Neutrophil (primary cell): ENCODE measurements around the gene PAQR5.

Experiments used
- H3K27ac ChIP-seq: fragments of 200-600 bp; sonication (generic); 2 replicates; pipeline ENCODE4 v1.5.1; 2016; ENCODE audit warnings: mild to moderate bottlenecking, moderate library complexity
- H3K27me3 ChIP-seq: fragments of 200-600 bp; sonication (generic); 2 replicates; pipeline ENCODE4 v1.6.0; 2016; ENCODE audit warnings: mild to moderate bottlenecking
- H3K36me3 ChIP-seq: fragments of 200-600 bp; sonication (generic); 2 replicates; pipeline ENCODE4 v1.5.1; 2017
- H3K4me1 ChIP-seq, 2 experiments: fragments of 200-600 bp in 1 of 2; sonication (generic) in 1 of 2; 1 replicate in 1 of 2; 2 replicates in 1 of 2; pipeline versions ENCODE4 v1.5.1 to v1.6.1; 2013 to 2016; ENCODE audit warnings: low read depth in 1 of 2, low read length in 1 of 2, mild to moderate bottlenecking in 1 of 2, moderate library complexity in 1 of 2; ENCODE audit not compliant: control insufficient read depth in 1 of 2, insufficient read depth in 1 of 2
- H3K4me3 ChIP-seq, 2 experiments: fragments of 200-600 bp in 1 of 2; sonication (generic) in 1 of 2; 1 replicate in 1 of 2; 2 replicates in 1 of 2; pipeline ENCODE4 v1.5.1; 2013 to 2016; ENCODE audit warnings: low read depth in 1 of 2, low read length in 1 of 2, mild to moderate bottlenecking in 1 of 2, moderate library complexity in 1 of 2
- H3K9me3 ChIP-seq: fragments of 200-600 bp; sonication (generic); 2 replicates; pipeline ENCODE4 v1.5.1; 2016
- CTCF ChIP-seq: fragments of 200-600 bp; sonication (generic); IDR thresholded peaks from 2 replicates; pipeline ENCODE4 v1.5.1; 2016; ENCODE audit warnings: antibody characterized with exemption

Gene PAQR5

GRCh38 chr15:69314736-69315135 is 16.0 kb downstream of the PAQR5 start:
- no peaks in the 10 kb centered on the region for H3K9me3 ChIP-seq
- no peak overlapping the region for H3K4me3 ChIP-seq
- no peak for TF ChIP-seq CTCF
- H3K36me3 ChIP-seq: no peaks in the 10 kb centered on the region
- H3K4me1 ChIP-seq: peaks cover 52 to 62% of the 10 kb centered on the region in 2 experiments
- no peaks in the 10 kb centered on the region for H3K27me3 ChIP-seq
- H3K27ac ChIP-seq: peak overlapping the region; percentile 75

- no peak for TF ChIP-seq CTCF
- H3K4me3 ChIP-seq: no peak overlapping the region
- H3K27me3 ChIP-seq: no peaks in the 10 kb centered on the region
- H3K4me1 ChIP-seq: peaks cover 58 to 70% of the 10 kb centered on the region in 2 experiments
- H3K36me3 ChIP-seq: no peaks in the 10 kb centered on the region
- peak overlapping the region; percentile 4 for H3K27ac ChIP-seq
- H3K9me3 ChIP-seq: no peaks in the 10 kb centered on the region
These were observed 16.8 kb downstream of the PAQR5 start for GRCh38 chr15:69315402-69316110.

GRCh38 chr15:69316291-69316690 is 17.6 kb downstream of the PAQR5 start:
- H3K27ac ChIP-seq: no peak overlapping the region
- peaks cover 65 to 78% of the 10 kb centered on the region in 2 experiments for H3K4me1 ChIP-seq
- no peak for TF ChIP-seq CTCF
- no peaks in the 10 kb centered on the region for H3K27me3 ChIP-seq
- H3K36me3 ChIP-seq: no peaks in the 10 kb centered on the region
- H3K9me3 ChIP-seq: no peaks in the 10 kb centered on the region
- no peak overlapping the region for H3K4me3 ChIP-seq

- no peak for TF ChIP-seq CTCF
- no peaks in the 10 kb centered on the region for H3K27me3 ChIP-seq
- no peak overlapping the region for H3K4me3 ChIP-seq
- H3K9me3 ChIP-seq: no peaks in the 10 kb centered on the region
- no peaks in the 10 kb centered on the region for H3K36me3 ChIP-seq
- H3K4me1 ChIP-seq: peaks cover 62 to 72% of the 10 kb centered on the region in 2 experiments
- no peak overlapping the region for H3K27ac ChIP-seq
These were observed 18.7 kb downstream of the PAQR5 start for GRCh38 chr15:69317392-69317841.

GRCh38 chr15:69318033-69318432 is 19.3 kb downstream of the PAQR5 start:
- Histone ChIP-seq H3K9me3 (no peaks in the 10 kb centered on the region), H3K4me1 (peaks cover 59 to 68% of the 10 kb centered on the region in 2 experiments), H3K4me3 (no peak overlapping the region), H3K27ac (no peak overlapping the region), H3K27me3 (no peaks in the 10 kb centered on the region), H3K36me3 (no peaks in the 10 kb centered on the region)
- no peak for TF ChIP-seq CTCF
